ENCODE data around the gene EIF4E2.

EIF4E2 gene

DNA sequence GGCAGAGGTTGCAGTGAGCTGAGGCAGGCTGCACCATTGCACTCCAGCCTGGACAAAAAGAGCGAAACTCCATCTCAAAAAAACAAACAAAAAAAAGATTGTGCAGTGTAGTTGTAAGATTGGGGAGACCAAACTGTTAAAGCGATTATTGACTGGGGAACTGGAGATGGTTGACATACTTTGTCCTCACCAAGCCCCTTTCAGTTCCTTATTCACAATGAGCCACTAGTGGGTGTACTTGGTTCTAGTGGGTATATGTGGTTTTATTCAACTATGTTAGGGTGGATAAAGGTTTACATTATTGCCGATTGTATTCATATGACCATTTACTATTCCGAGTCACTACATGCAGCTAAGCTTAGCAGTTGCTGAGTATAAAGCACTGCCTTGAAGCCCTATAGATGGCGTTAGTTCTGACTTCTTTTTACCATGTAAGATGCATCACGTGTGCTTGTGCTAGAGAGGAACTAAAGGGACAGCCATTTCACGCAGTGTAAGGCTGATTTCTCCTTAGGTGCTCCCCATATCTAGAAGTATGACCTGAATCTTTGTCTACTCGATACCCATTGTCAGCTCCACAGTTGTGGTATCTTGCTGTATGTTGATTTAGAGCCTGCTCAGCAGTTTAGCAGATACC lies 12.1 kb downstream of the EIF4E2 start:
- H3K9me3 ChIP-seq (ENCODE audit: insufficient read depth, low read length), result no peaks in the 10 kb centered on the region
- no peak overlapping the region for H2AFZ ChIP-seq (ENCODE audit: low read depth, low read length)
- H3K27me3 ChIP-seq (ENCODE audit: low read depth, low read length), result no peaks in the 10 kb centered on the region
- no peak overlapping the region for H3K27ac ChIP-seq (ENCODE audit: low read length)
- H3K4me3 ChIP-seq (ENCODE audit: low read length), result no peak overlapping the region
- H4K20me1 ChIP-seq (ENCODE audit: insufficient read depth, low read length), result no peaks in the 10 kb centered on the region
- H3K9ac ChIP-seq (ENCODE audit: low read length), result no peak overlapping the region
- peaks cover 6% of the 10 kb centered on the region; the same call in 1 of the 2 replicates for H3K4me1 ChIP-seq (ENCODE audit: low read length)
- H3K79me2 ChIP-seq (ENCODE audit: low read length), result no peaks in the 10 kb centered on the region
- no peak for TF ChIP-seq EZH2phosphoT487 (IDR thresholded peaks at IDR 0.05; ENCODE audit: low read depth)
- TF ChIP-seq, protein P1, sequence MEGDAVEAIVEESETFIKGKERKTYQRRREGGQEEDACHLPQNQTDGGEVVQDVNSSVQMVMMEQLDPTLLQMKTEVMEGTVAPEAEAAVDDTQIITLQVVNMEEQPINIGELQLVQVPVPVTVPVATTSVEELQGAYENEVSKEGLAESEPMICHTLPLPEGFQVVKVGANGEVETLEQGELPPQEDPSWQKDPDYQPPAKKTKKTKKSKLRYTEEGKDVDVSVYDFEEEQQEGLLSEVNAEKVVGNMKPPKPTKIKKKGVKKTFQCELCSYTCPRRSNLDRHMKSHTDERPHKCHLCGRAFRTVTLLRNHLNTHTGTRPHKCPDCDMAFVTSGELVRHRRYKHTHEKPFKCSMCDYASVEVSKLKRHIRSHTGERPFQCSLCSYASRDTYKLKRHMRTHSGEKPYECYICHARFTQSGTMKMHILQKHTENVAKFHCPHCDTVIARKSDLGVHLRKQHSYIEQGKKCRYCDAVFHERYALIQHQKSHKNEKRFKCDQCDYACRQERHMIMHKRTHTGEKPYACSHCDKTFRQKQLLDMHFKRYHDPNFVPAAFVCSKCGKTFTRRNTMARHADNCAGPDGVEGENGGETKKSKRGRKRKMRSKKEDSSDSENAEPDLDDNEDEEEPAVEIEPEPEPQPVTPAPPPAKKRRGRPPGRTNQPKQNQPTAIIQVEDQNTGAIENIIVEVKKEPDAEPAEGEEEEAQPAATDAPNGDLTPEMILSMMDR (IDR thresholded peaks at IDR 0.05; ENCODE audit: low read depth, low read length), result no peak
- no peak overlapping the region for H3K4me2 ChIP-seq (ENCODE audit: low read length)
- H3K36me3 ChIP-seq (replicated peaks; ENCODE audit: low read depth, low read length), result peaks cover 25% of the 10 kb centered on the region

GRCh38 chr2:232563580-232563979 lies 13.1 kb downstream of the EIF4E2 start:
- Histone ChIP-seq H3K27ac (ENCODE audit: low read length) (no peak overlapping the region), H3K4me1 (ENCODE audit: low read length) (peaks cover 6% of the 10 kb centered on the region; the same call in 1 of the 2 replicates), H3K36me3 (replicated peaks; ENCODE audit: low read depth, low read length) (peaks cover 25% of the 10 kb centered on the region), H2AFZ (ENCODE audit: low read depth, low read length) (no peak overlapping the region), H3K4me3 (ENCODE audit: low read length) (no peak overlapping the region), H4K20me1 (ENCODE audit: insufficient read depth, low read length) (no peaks in the 10 kb centered on the region), H3K79me2 (ENCODE audit: low read length) (no peaks in the 10 kb centered on the region), H3K9me3 (ENCODE audit: insufficient read depth, low read length) (no peaks in the 10 kb centered on the region), H3K9ac (ENCODE audit: low read length) (no peak overlapping the region), H3K4me2 (ENCODE audit: low read length) (no peak overlapping the region), H3K27me3 (ENCODE audit: low read depth, low read length) (no peaks in the 10 kb centered on the region)
- TF ChIP-seq, protein P1 (IDR thresholded peaks at IDR 0.05; ENCODE audit: low read depth, low read length), result no peak
- no peak for TF ChIP-seq EZH2phosphoT487 (IDR thresholded peaks at IDR 0.05; ENCODE audit: low read depth)

- Histone ChIP-seq H3K36me3 (replicated peaks; ENCODE audit: low read depth, low read length) (peaks cover 19% of the 10 kb centered on the region), H3K4me2 (ENCODE audit: low read length) (no peak overlapping the region), H3K4me3 (ENCODE audit: low read length) (no peak overlapping the region), H3K4me1 (ENCODE audit: low read length) (peaks cover under 1% of the 10 kb centered on the region; the same call in 1 of the 2 replicates), H3K27ac (ENCODE audit: low read length) (no peak overlapping the region), H4K20me1 (ENCODE audit: insufficient read depth, low read length) (no peaks in the 10 kb centered on the region), H3K9me3 (ENCODE audit: insufficient read depth, low read length) (no peaks in the 10 kb centered on the region), H3K9ac (ENCODE audit: low read length) (no peak overlapping the region), H3K27me3 (ENCODE audit: low read depth, low read length) (no peaks in the 10 kb centered on the region), H3K79me2 (ENCODE audit: low read length) (no peaks in the 10 kb centered on the region), H2AFZ (ENCODE audit: low read depth, low read length) (no peak overlapping the region)
- TF ChIP-seq, protein P1 (IDR thresholded peaks at IDR 0.05; ENCODE audit: low read depth, low read length), result no peak
- TF ChIP-seq EZH2phosphoT487 (IDR thresholded peaks at IDR 0.05; ENCODE audit: low read depth), result no peak
Observed at GRCh38 chr2:232567721-232568120, 17.2 kb downstream of the EIF4E2 start.

DNA sequence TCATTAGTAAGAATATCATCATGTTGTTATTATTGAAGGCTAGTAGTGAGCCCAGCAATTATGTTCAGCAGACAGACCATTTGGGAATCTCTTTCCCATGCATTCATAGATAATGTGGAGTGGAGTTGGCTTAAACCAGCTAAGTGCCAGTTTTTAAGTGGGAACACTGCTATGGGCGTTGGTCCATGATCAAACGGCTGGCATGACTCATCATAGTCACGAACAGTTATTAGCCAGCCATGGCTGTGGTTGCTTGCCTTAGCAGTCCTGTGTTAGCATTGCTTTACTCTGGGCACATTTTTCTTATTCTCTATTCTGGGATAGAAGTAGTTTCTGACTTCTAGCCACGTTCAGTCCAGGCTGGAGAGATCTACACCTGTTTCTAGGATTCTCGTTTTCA lies 17.7 kb downstream of the EIF4E2 start:
- no peaks in the 10 kb centered on the region for H3K4me1 ChIP-seq (ENCODE audit: low read length)
- H3K27me3 ChIP-seq (ENCODE audit: low read depth, low read length), result no peaks in the 10 kb centered on the region
- no peak overlapping the region for H3K4me2 ChIP-seq (ENCODE audit: low read length)
- H4K20me1 ChIP-seq (ENCODE audit: insufficient read depth, low read length), result no peaks in the 10 kb centered on the region
- TF ChIP-seq, protein P1 (IDR thresholded peaks at IDR 0.05; ENCODE audit: low read depth, low read length), result no peak
- TF ChIP-seq EZH2phosphoT487 (IDR thresholded peaks at IDR 0.05; ENCODE audit: low read depth), result no peak
- H3K79me2 ChIP-seq (ENCODE audit: low read length), result no peaks in the 10 kb centered on the region
- H3K27ac ChIP-seq (ENCODE audit: low read length), result no peak overlapping the region
- no peak overlapping the region for H2AFZ ChIP-seq (ENCODE audit: low read depth, low read length)
- H3K9ac ChIP-seq (ENCODE audit: low read length), result no peak overlapping the region
- no peak overlapping the region for H3K4me3 ChIP-seq (ENCODE audit: low read length)
- H3K36me3 ChIP-seq (replicated peaks; ENCODE audit: low read depth, low read length), result peaks cover 19% of the 10 kb centered on the region
- H3K9me3 ChIP-seq (ENCODE audit: insufficient read depth, low read length), result no peaks in the 10 kb centered on the region

All from OCI-LY3 (cell line).